HepG2 (cell line): ENCODE data around the gene SELENOI. TPM values are rescaled to one million over a fixed set of nuclear protein-coding genes. Genes with fewer than 3 reads are reported as not detected.

Experiments used
- ATAC-seq: fragments of 200-7000 bp; cut with Tn5 transposase; 3 replicates; pipeline ENCODE4 v1.9.1; 2020; ENCODE audit warnings: mild to moderate bottlenecking, moderate library complexity
- BruUV-seq: library from RNA; stranded (reverse); fragments of 400-500 nt; replicated peaks from 2 replicates; lab custom pipeline; 2021; lab: Mats Ljungman, UMichigan
- CTCF ChIA-PET: fragments of 300-600 bp; formaldehyde crosslinking; extraction: SDS; loops from one replicate; lab custom pipeline; 2021; ENCODE audit warnings: low total read pairs, inconsistent platforms, low intra/inter-chr PET ratio; lab: Yijun Ruan, JAX
- POLR2A ChIA-PET: fragments of 350-600 bp; sonication (Branson Sonifier 250); formaldehyde crosslinking; loops from one replicate; lab custom pipeline; 2020; ENCODE audit warnings: antibody characterized with exemption, inconsistent platforms; lab: Yijun Ruan, JAX
- DNase-seq: peaks from one replicate; pipeline ENCODE4 v3.0.0-alpha.2; 2015; ENCODE audit warnings: low spot score
- FAIRE-seq: peaks from 3 replicates; lab custom pipeline; 2011; peaks lifted over from hg19 to GRCh38; lab: Jason Lieb, UNC
- H2AFZ ChIP-seq: one replicate; pipeline ENCODE4 v1.6.1; 2011; ENCODE audit warnings: low read length, inconsistent platforms
- H3K27ac ChIP-seq: fragments of 300-600 bp; 3 replicates; pipeline ENCODE4 v1.8.0; 2011; ENCODE audit warnings: mixed run types, mild to moderate bottlenecking, mixed read lengths, low read length, inconsistent platforms; ENCODE audit not compliant: insufficient read depth; ENCODE audit errors: extremely low read length
- H3K27me3 ChIP-seq, 2 experiments: fragments of 200-600 bp in 1 of 2; 2 replicates in 1 of 2; 3 replicates in 1 of 2; pipeline versions ENCODE4 v1.6.0 to v1.8.0; 2011; ENCODE audit warnings: low read length in 2 of 2, mild to moderate bottlenecking in 2 of 2, moderate library complexity in 2 of 2, inconsistent platforms in 1 of 2; ENCODE audit not compliant: insufficient read depth in 2 of 2, control insufficient read depth in 1 of 2
- H3K36me3 ChIP-seq, 2 experiments: fragments of 200-600 bp in 1 of 2; replicated peaks in 1 of 2; 2 replicates in 1 of 2; 3 replicates in 1 of 2; pipeline versions ENCODE4 v1.5.1 to v1.8.0; 2011; ENCODE audit warnings: low read length in 2 of 2, inconsistent platforms in 1 of 2; ENCODE audit not compliant: insufficient read depth in 2 of 2, control insufficient read depth in 1 of 2
- H3K4me1 ChIP-seq: 2 replicates; pipeline ENCODE4 v1.5.1; 2012; ENCODE audit warnings: low read length, inconsistent platforms; ENCODE audit not compliant: insufficient read depth
- H3K4me2 ChIP-seq: 2 replicates; pipeline ENCODE4 v1.6.0; 2011; ENCODE audit warnings: low read depth, low read length, inconsistent platforms
- H3K4me3 ChIP-seq, 3 experiments: fragments of 200-600 bp in 1 of 3; sonication (generic), shearing (Covaris generic) in 1 of 3; replicated peaks in 1 of 3; 2 replicates each; pipeline ENCODE4 v1.5.1; 2011 to 2016; ENCODE audit warnings: low read length in 3 of 3, inconsistent platforms in 2 of 3, low read depth in 2 of 3, mild to moderate bottlenecking in 2 of 3, control low read depth in 1 of 3, mixed read lengths in 1 of 3; ENCODE audit not compliant: insufficient read depth in 1 of 3
- H3K79me2 ChIP-seq: one replicate; pipeline ENCODE4 v1.6.1; 2011; ENCODE audit warnings: low read length, inconsistent platforms; ENCODE audit not compliant: insufficient read depth
- H3K9ac ChIP-seq: 2 replicates; pipeline ENCODE4 v1.6.0; 2011; ENCODE audit warnings: mild to moderate bottlenecking, low read depth, low read length, inconsistent platforms; ENCODE audit not compliant: insufficient read depth
- H3K9me3 ChIP-seq: 2 replicates; pipeline ENCODE4 v1.5.1; 2012; ENCODE audit warnings: mild to moderate bottlenecking, low read length
- H4K20me1 ChIP-seq: 2 replicates; pipeline ENCODE4 v1.6.0; 2011; ENCODE audit warnings: inconsistent platforms, mild to moderate bottlenecking, low read length, moderate library complexity; ENCODE audit not compliant: insufficient read depth
- MAFF ChIP-seq: IDR thresholded peaks from 2 replicates; pipeline ENCODE4 v1.6.1; 2011; ENCODE audit warnings: low read depth, low read length, improper control_type of control experiment
- MAFK ChIP-seq, 2 experiments: IDR thresholded peaks in 1 of 2; conservative IDR thresholded peaks in 1 of 2; 2 replicates each; pipeline ENCODE4 v1.6.1; 2011; ENCODE audit warnings: improper control_type of control experiment in 2 of 2, low read length in 2 of 2
- RARG ChIP-seq: sonication (generic); formaldehyde crosslinking; IDR thresholded peaks from 2 replicates; pipeline ENCODE4 v1.4.0; 2020; ENCODE audit warnings: low read depth, mild to moderate bottlenecking, missing genetic modification reagents
- ZKSCAN5 ChIP-seq: sonication (generic); formaldehyde crosslinking; IDR thresholded peaks from 2 replicates; pipeline ENCODE4 v1.5.1; 2020; ENCODE audit warnings: mild to moderate bottlenecking, missing genetic modification reagents
- ZNF101 ChIP-seq: sonication (generic); formaldehyde crosslinking; IDR thresholded peaks from 2 replicates; pipeline ENCODE4 v1.4.0; 2020; ENCODE audit warnings: mild to moderate bottlenecking, low read depth, missing genetic modification reagents, borderline replicate concordance
- ZNF746 ChIP-seq: sonication (generic); formaldehyde crosslinking; IDR thresholded peaks from 2 replicates; pipeline ENCODE4 v1.8.0; 2022; ENCODE audit warnings: mild to moderate bottlenecking, missing genetic modification reagents
- WGBS: methylation state at CpG from one replicate; pipeline ENCODE4 v1.1.6; 2017; ENCODE audit warnings: low lambda C conversion rate; 5-methylcytosine and 5-hydroxymethylcytosine counted together
- in situ Hi-C: cut with HindIII; loops from 2 replicates; pipeline ENCODE4 v1.10.0; 2017; ENCODE audit warnings: low pct_unique_long_range_greater_than_20kb; ENCODE audit not compliant: extremely low pct_ligation_motif_present
- intact Hi-C: fragments of 100-400 bp; cut with micrococcal nuclease; formaldehyde crosslinking; loops from one replicate; pipeline ENCODE4 v1.10.0; 2022; ENCODE audit not compliant: unreplicated experiment
- polyA plus RNA-seq, 8 experiments: library from polyadenylated mRNA; depleted of rRNA in 3 of 8; stranded (reverse) in 7 of 8; unstranded in 1 of 8; fragments of >200 nt; fragmentation: Illumina TruSeq in 4 of 8; extraction: Trizol in 4 of 8; gene quantifications; 2 replicates each; pipeline versions ENCODE4 v1.2.1 to v1.2.3, GENCODE V29; 2011 to 2016; ENCODE audit warnings: low read depth in 4 of 8, missing spikeins in 1 of 8, mixed read lengths in 1 of 8; ENCODE audit not compliant: insufficient read depth in 1 of 8
- total RNA-seq, 5 experiments: library from RNA; depleted of rRNA; stranded (reverse); fragments of >200 nt; fragmentation: Illumina TruSeq; extraction: Trizol; gene quantifications; 2 replicates each; pipeline ENCODE4 v1.2.3, GENCODE V29; 2016; ENCODE audit warnings: low read depth in 1 of 5
- TF ChIP-seq, protein P1 (sequence below): sonication (generic); formaldehyde crosslinking; IDR thresholded peaks from 2 replicates; pipeline ENCODE4 v1.5.0; 2020; ENCODE audit warnings: mild to moderate bottlenecking, missing genetic modification reagents, moderate library complexity

The SELENOI gene
- total and polyA plus RNA-seq, 2 of the 13 experiments (the other 11 are each of a cell fraction or from before 2014, with no cell fraction given), result 27.7 to 60.3 TPM

DNA sequence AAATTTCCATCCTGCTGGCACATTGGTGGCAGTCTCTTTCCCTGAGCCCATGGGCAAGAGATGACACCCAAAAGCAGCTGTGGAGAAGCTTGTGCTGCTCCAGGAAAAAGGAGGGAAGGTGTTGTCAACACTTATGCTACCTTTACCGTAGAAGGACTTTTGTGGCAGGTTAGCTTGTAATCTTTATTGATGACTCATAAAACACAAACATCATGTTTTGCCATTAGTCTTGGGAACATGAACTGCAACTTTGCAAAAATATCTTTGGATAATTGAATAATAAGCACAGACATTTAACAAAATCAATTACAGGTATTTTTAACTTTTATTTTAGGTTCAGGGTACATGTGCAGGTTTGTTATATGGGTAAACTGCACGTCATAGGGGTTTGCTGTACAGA lies 89.2 kb downstream of the SELENOI start:
- no peak overlapping the region for H3K4me3 ChIP-seq
- H3K4me2 ChIP-seq, result no peak overlapping the region
- 11% methylated on average over 2 of the region's 2 CpGs for WGBS
- H3K9ac ChIP-seq, result no peak overlapping the region
- peaks cover 2 to 3% of the 10 kb centered on the region in 2 experiments; a peak in 3 of 5 replicates for H3K27me3 ChIP-seq
- no peaks in the 10 kb centered on the region for H3K36me3 ChIP-seq
- no peaks in the 10 kb centered on the region for H3K9me3 ChIP-seq
- H4K20me1 ChIP-seq, result no peaks in the 10 kb centered on the region
- H3K4me1 ChIP-seq, result peaks cover 13% of the 10 kb centered on the region
- ChIA-PET CTCF (no interaction called here), POLR2A (no interaction called here)
- ATAC-seq, result no peak
- H3K79me2 ChIP-seq, result no peaks in the 10 kb centered on the region
- no peak for DNase-seq
- TF ChIP-seq MAFF, result peak; percentile 57; the same call in 1 of the 2 replicates
- no peak for TF ChIP-seq ZKSCAN5 (CRISPR knock-in tag)
- TF ChIP-seq MAFK (conservative IDR thresholded peaks at IDR 0.05 in 1 of 2, IDR thresholded peaks at IDR 0.05 in 1 of 2; ENCODE audit: low read length in 2 of 2), result peak; percentile 27 to 52; a peak in 1 of 4 replicates
- no peak for FAIRE-seq
- in situ Hi-C loops, result no loop called here
- intact Hi-C loops, result no loop called here
- no peak overlapping the region for H2AFZ ChIP-seq
- BruUV-seq, result no TSS peak
- H3K27ac ChIP-seq, result no peak overlapping the region

GRCh38 chr2:26438526-26438925 lies 92.6 kb downstream of the SELENOI start:
- no TSS peak for BruUV-seq
- Histone ChIP-seq H3K9ac (no peak overlapping the region), H2AFZ (no peak overlapping the region), H3K4me1 (peaks cover 13% of the 10 kb centered on the region), H3K27ac (no peak overlapping the region), H3K27me3 (peaks cover 0 to 2% of the 10 kb centered on the region in 2 experiments; a peak in 2 of 5 replicates), H4K20me1 (no peaks in the 10 kb centered on the region), H3K79me2 (no peaks in the 10 kb centered on the region), H3K36me3 (no peaks in the 10 kb centered on the region), H3K4me3 (no peak overlapping the region), H3K4me2 (peak overlapping the region; percentile 10), H3K9me3 (no peaks in the 10 kb centered on the region)
- no peak for FAIRE-seq
- WGBS, result 15% methylated on average over 8 of the region's 8 CpGs
- TF ChIP-seq ZNF101 (CRISPR knock-in tag), result no peak
- TF ChIP-seq RARG (CRISPR knock-in tag), result no peak
- TF ChIP-seq, protein P1, sequence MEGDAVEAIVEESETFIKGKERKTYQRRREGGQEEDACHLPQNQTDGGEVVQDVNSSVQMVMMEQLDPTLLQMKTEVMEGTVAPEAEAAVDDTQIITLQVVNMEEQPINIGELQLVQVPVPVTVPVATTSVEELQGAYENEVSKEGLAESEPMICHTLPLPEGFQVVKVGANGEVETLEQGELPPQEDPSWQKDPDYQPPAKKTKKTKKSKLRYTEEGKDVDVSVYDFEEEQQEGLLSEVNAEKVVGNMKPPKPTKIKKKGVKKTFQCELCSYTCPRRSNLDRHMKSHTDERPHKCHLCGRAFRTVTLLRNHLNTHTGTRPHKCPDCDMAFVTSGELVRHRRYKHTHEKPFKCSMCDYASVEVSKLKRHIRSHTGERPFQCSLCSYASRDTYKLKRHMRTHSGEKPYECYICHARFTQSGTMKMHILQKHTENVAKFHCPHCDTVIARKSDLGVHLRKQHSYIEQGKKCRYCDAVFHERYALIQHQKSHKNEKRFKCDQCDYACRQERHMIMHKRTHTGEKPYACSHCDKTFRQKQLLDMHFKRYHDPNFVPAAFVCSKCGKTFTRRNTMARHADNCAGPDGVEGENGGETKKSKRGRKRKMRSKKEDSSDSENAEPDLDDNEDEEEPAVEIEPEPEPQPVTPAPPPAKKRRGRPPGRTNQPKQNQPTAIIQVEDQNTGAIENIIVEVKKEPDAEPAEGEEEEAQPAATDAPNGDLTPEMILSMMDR (CRISPR knock-in tag), result 0 out of 2 replicates have a peak, but pooled peaks have one; percentile 5
- TF ChIP-seq ZNF746, result no peak
- TF ChIP-seq ZKSCAN5 (CRISPR knock-in tag), result 0 out of 2 replicates have a peak, but pooled peaks have one; percentile 64
- intact Hi-C loops, result no loop called here
- POLR2A ChIA-PET, result no interaction called here
- peak; percentile 75 for ATAC-seq
- in situ Hi-C loops, result no loop called here
- no peak for DNase-seq
- CTCF ChIA-PET, result no interaction called here
